ENCODE measurements around the gene NCS1.

NCS1 gene

GRCh38 chr9:130217838-130218237 is 45.6 kb downstream of the NCS1 start:
- DNase-seq (ENCODE audit: low read depth, low spot score), result no peak
- TF ChIP-seq CTCF (IDR thresholded peaks at IDR 0.05; ENCODE audit: low read depth, low read length), result no peak
- in situ Hi-C loops (cut with HindIII; ENCODE audit: low sequenced_read_pairs), result no loop called here
- H3K4me3 ChIP-seq (ENCODE audit: low read depth, low read length), result no peak overlapping the region

- DNase-seq (ENCODE audit: low read depth, low spot score), result no peak
- TF ChIP-seq CTCF (IDR thresholded peaks at IDR 0.05; ENCODE audit: low read depth, low read length), result no peak
- in situ Hi-C loops (cut with HindIII; ENCODE audit: low sequenced_read_pairs), result no loop called here
- no peak overlapping the region for H3K4me3 ChIP-seq (ENCODE audit: low read depth, low read length)
Observed at GRCh38 chr9:130219661-130220096, 47.5 kb downstream of the NCS1 start.

- TF ChIP-seq CTCF (IDR thresholded peaks at IDR 0.05; ENCODE audit: low read depth, low read length), result peak; percentile 25
- in situ Hi-C loops (cut with HindIII; ENCODE audit: low sequenced_read_pairs), result no loop called here
- DNase-seq (ENCODE audit: low read depth, low spot score), result no peak
- no peak overlapping the region for H3K4me3 ChIP-seq (ENCODE audit: low read depth, low read length)
Observed at GRCh38 chr9:130220352-130220751, 48.1 kb downstream of the NCS1 start.

- no peak for TF ChIP-seq CTCF (IDR thresholded peaks at IDR 0.05; ENCODE audit: low read depth, low read length)
- H3K4me3 ChIP-seq (ENCODE audit: low read depth, low read length), result no peak overlapping the region
- DNase-seq (ENCODE audit: low read depth, low spot score), result no peak
- in situ Hi-C loops (cut with HindIII; ENCODE audit: low sequenced_read_pairs), result no loop called here
Observed at GRCh38 chr9:130222833-130223232, 50.6 kb downstream of the NCS1 start.

GRCh38 chr9:130225071-130225470 is 52.9 kb downstream of the NCS1 start:
- in situ Hi-C loops (cut with HindIII; ENCODE audit: low sequenced_read_pairs), result no loop called here
- no peak overlapping the region for H3K4me3 ChIP-seq (ENCODE audit: low read depth, low read length)
- TF ChIP-seq CTCF (IDR thresholded peaks at IDR 0.05; ENCODE audit: low read depth, low read length), result no peak
- DNase-seq (ENCODE audit: low read depth, low spot score), result no peak

- no peak for TF ChIP-seq CTCF (IDR thresholded peaks at IDR 0.05; ENCODE audit: low read depth, low read length)
- no peak overlapping the region for H3K4me3 ChIP-seq (ENCODE audit: low read depth, low read length)
- no peak for DNase-seq (ENCODE audit: low read depth, low spot score)
- in situ Hi-C loops (cut with HindIII; ENCODE audit: low sequenced_read_pairs), result no loop called here
Observed at GRCh38 chr9:130225586-130225985, 53.4 kb downstream of the NCS1 start.

GRCh38 chr9:130226112-130226511 is 53.9 kb downstream of the NCS1 start:
- DNase-seq (ENCODE audit: low read depth, low spot score), result no peak
- in situ Hi-C loops (cut with HindIII; ENCODE audit: low sequenced_read_pairs), result no loop called here
- no peak overlapping the region for H3K4me3 ChIP-seq (ENCODE audit: low read depth, low read length)
- no peak for TF ChIP-seq CTCF (IDR thresholded peaks at IDR 0.05; ENCODE audit: low read depth, low read length)

All from astrocyte of the spinal cord (primary cell).